IPS-NIHi11 (cell line): ENCODE data around the gene TXLNB.
"Not testable (repeated sequence)": the region's sequence is repeated elsewhere in the genome, so short reads cannot be mapped to it uniquely, and the experiment has no call there.

Experiments
- DNase-seq: peaks from one replicate; pipeline ENCODE4 v3.0.0; 2012; ENCODE audit warnings: mixed read lengths, low spot score

The TXLNB gene

DNA sequence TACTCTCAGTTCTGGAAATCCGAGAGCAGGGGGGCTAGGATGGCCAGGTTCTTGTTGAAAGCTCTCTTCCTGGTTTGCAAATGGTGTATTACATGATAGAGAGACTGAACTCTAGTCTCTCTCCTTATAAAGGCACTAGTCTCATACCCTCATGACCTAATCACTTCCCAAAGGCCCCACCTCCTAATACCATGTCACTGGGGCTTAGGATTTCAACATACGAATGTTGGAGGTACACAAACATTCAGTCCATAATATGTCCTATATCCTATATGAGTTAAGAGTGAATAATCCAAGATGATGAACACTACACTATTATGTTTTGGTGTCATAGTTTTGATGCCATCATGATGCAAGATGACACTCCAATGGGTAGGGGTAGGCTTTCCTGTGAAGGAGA, 20.0 kb upstream of the TXLNB start:
- no peak for DNase-seq

DNA sequence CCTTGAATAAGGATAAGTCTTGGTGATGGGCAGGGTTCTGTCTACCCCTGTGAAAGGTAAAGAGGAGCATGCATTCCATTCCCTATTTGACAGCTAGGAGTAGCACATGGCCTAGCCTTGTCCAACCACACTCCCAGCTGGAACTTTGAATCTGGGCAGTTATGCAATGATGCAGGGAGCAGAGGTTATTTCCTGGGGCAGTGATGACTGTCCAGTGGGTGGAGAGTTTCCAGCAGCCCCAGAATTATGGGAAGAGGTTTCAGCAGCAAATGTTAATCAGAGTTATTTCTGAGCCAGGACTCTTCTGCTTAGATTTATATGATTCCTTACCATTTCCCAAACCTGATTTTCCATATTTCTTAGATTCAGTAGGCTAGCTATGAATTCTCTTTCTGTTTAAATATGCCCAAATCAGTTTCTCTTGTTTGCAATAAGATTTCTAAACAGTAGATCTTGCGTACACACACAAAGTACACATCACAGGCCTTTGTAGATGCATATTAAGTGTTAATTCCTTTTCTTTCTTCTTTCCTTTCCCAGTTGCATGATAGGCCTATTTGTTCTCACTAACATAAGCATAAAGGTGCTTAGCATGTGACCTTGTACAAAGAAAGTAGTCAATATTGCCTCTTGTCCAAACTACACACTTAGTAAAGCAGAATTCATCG, 17.3 kb upstream of the TXLNB start:
- DNase-seq, result no peak

DNA sequence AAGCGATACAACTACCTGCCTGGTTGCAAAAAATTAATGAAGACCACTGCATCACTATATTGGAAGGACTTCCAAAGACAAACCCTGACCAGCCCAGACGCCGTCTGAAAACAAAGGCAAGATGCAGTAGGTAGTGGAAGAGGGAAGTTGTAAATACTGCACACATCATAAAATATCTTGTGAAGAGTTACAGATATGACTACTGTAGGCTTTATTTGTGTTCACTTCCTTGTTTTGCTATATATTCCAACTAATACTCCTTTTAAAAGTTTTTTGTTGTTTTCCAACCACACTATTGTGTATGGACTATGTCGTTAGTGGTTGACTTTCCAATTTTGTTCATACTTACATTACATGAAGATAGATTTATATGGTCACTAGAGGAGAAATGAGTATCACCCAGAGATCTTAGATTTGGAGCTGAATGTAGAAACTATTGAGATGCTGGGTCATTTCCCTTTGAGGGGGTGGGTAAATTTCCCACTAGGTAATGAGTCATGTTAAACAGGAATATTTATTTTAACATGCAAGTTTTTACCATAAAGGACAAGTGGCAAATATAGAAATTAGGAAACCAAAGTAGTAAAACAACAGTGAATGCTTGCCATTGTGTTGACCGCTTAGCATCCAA, 16.6 kb upstream of the TXLNB start:
- DNase-seq, result no peak

DNA sequence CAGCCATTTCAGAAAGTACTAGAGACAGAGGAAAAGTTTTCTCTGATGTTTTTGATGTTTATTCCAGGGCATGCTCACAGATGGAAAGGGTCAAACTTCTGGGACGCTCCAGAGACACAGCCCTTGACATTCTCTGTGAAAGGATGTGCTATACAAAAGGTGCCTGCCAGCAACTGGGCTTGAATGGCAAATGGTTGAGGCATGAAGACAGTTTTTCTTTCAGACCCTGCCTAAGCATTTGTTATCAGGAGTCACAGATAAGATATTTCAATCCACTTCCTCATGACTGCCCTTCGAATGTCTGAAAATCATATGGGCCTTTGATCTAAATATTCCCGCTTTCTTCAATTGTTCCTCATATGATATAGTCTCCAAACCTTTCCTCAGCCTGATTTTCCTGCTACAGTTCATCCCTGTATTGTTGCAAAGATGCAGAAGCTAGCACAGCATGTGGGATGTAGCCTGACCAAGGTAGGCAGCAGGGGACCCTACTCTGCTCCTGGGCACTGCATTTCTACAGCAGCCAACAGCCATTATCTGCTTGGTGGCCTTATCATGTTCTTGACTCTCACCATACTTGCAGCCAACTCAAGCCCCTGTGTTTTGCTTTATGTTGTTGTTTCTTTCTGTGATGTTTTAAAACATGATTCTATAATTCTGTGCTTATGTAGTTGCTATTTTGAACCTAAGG, 14.6 kb upstream of the TXLNB start:
- DNase-seq, result no peak

DNA sequence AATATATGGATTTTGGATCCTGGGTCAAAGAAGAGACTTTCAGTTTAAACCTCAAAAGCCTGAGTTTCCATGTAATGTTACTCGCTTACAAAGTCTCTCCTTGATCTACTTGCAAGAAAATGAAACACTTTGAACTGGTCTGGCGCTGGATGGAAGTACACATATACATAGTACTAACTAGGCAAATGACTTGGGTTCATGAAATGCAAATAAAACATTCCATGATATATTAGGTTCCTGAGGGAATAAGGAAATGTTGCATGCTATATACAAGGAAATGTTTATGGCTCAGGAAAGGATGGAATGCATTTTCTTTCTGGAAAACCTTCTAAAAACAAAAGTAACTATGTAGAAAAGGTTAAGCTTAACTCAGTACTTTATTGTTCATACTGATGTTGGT, 11.4 kb upstream of the TXLNB start:
- DNase-seq, result no peak

DNA sequence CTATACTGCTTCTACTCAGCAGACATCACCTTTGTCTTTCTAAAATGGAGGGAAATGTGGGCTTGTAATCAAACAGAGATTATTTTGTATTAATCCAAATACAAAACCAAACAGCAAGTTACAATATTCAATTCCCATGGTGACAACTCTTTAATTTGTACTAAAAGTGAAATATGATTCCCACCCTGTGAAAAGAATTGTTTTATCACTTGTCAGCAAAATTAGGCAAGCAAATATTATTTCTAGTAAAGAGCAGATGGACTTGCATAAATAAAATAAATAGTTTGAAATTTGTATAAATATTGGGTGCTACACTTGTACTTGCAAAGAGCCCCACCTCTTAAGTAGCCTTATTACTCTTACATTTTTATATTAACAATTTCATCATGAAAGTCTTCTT, 6.1 kb upstream of the TXLNB start:
- no peak for DNase-seq

DNA sequence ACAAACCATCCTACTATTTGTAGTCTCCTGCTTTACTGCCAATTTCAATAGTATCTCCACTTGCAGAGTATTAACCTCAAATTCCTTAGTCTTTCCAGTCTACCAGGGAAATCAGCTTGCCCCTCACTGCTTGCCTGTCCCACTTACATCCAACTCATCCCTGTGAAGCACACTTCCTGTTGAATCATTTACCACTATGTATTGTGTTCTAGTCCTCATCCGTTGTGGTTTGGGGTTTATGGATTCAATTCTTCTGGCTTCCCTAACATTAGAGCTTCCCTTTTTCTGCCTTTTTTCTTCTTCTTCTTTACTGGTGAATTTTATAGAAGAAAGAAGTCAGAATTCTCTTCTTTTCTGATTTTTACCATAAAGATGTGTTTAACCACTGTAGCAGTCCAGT, 5.1 kb upstream of the TXLNB start:
- no peak for DNase-seq

DNA sequence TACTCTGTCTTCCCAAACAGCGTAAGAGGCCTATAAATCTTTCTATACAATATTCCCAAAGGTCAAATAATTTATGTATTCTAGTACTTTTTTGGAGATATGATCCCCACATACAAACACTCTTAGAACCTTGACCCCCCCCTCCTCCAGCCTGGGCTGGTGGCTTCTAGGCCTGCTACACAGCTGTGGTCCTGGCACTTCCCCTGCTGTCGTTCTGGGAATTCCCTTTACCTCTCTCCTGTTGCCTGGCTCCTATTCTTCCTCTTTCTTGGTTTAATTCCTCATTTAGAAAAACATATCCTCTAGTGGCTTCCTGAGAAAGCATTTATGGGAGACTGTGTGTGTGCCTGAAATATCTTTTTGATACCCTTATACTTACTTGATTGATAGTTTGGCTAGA, 4.1 kb upstream of the TXLNB start:
- no peak for DNase-seq

DNA sequence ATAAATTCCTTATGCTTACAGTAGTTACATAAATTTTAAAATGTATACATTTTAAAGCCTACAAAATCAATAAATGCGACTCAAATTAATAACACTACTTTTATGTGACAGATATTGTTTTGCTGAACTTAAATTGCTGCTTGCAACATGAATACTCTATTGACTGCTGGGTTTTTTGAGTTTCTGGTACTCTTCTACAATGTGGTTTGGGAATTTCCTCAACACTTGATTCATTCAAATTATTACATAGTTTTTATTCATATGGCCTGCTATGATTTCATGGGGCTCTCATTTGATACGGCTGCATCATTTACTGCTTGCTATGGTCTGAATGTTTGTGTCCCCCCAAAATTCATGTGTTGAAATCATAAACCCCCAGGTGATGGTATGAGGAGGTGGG, 2.3 kb upstream of the TXLNB start:
- DNase-seq, result no peak

DNA sequence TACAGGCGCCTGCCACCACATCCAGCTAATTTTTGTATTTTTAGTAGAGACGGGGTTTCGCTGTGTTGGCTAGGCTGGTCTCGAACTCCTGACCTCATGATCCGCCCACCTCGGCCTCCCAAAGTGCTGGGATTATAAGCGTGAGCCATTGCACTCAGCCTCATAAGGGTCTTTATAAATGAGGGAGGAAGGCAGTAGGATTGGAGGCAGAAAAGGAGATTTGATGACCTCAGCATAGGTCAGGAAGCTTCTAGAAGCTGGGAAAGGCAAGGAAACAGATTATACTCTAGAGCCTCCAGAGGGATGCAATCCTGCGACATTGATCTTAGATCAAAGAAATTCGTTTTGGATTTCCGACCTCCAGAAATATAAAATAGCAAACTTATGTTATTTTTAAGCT, 1.4 kb upstream of the TXLNB start:
- not testable (repeated sequence) for DNase-seq

DNA sequence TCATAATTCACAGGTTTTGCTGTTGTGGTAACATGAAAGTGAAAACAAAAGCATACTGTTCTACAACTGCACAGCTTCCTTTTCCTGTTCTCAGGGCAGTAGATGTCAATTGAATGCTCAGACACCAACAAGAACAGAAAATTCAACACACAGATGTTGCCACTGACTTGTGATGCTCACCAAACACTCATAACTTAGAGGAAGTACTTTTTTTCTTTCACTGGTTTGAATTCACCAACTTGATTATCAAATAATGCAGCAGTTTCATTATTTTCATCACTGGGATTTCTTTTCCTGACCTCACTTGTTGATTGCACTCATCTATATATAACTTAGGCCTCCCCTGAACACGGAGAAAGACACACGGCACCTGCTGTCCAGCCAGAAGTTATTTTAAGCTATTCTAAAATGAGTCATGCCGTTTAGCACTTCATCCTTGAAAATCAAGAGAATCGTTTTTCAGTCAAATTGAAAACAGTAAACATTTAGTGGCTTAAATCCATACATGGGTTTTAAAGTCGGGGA, 949 bp downstream of the TXLNB start:
- no peak for DNase-seq

DNA sequence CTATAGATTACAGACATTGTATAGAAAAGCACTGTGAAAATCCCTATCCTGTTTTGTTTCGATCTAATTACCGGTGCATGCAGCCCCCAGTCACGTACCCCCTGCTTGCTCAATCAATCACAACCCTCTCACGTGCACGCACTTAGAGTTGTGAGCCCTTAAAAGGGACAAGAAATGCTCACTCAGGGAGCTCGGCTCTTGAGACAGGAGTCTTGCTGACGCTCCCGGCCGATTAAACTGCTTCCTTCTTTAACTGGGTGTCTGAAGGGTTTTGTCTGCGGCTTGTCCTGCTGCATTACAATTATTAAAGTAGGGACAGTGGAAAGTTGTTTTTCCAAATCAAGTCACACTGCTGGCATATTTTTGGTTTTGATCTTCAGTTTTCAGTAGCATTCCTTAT, 2.6 kb downstream of the TXLNB start:
- DNase-seq, result no peak

DNA sequence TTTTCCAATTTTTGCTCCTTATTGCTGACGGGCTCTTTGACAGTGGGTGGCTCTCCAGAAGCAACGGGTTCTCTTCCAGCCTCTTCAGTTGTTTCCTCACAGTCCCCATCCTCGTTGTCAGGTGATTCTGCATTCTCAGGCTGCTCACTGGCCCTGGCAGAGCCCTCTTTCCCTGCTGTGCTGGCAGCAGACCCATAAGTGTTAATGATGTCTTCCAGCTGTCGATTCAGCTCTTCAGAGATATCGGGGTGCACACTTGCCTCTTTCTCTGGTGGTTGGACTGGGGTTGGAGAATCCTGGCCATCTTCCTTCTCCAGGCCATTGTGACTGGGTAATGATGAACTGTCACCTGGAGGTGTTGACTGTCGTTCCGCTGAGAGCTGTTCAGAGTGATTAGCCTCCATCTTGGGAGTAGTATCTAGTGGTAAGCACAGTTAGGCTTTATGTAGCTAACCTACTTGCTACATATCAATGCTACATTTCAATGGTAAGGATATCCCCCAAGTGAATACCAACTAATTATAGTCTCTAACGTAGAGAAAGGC, 3.2 kb downstream of the TXLNB start:
- no peak for DNase-seq

DNA sequence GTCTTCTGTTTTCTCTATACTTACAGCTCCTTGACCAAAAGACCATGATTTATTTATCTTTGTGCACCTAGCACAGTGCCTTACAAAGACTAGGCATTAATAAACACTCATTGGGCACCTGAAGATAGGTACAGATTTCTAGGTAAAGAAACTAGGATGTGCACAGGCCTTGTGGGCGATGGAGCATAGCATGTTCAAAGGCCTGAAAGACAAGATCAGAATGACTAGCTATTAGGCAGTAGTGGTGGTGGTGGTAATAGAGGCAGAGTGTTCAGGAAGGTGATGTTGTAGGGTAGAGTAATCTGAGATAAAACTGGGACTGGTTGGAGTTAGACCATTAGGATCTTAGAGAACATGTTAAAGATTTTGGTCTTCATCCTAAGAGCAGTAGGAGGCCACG, 3.9 kb downstream of the TXLNB start:
- no peak for DNase-seq

DNA sequence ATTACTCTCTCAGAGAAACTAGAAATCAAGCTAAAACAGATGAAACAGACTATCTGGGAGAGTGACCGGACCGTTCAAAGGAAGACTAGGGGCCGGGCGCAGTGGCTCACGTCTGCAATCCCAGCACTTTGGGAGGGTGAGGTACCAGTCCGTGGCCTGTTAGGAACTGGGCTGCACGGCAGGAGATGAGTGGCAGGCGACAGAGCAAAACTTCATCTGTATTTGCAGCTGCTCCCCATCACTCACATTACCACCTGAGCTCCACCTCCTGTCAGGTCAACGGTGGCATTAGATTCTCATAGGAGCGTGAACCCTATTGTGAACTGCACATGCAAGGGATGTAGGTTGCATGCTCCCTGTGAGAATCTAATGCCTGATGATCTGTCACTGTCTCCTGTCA, 5.4 kb downstream of the TXLNB start:
- not testable (repeated sequence) for DNase-seq

DNA sequence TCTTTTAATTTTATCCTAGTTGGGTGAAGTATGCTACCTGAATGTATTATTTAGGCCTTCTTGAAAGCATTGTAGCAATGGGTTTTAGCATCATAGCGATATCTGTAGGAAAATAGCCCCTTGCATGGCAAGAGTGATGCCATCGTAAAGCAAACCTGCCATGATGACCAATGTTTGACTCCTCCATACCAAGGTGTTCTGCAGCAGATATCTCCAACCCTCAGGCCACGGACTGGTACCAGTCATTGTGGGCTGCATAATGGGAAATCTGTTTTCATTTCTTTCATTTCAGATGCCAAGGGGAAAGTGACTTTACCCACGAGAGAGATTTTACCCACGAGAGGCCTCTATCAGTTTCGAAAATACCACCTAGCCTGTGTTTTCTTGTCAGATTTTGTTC, 6.2 kb downstream of the TXLNB start:
- no peak for DNase-seq

DNA sequence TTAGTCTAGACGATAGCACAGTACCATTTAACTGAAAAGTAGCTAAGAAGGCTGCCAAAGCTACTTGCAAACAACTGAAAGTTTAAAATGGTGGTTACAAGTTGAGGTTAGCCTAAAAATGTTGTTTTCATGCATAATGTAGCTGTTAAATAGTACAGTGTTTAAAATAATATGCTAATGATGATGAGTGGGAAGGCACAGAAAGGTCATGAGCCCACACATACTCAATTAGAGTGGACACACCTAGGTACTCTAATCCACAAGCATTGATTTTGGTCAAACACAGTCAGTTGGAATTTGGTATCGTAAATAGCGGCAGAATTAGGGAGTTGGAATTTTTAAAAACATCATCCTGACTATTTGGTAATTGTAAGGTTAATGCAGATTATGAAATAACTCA, 7.0 kb downstream of the TXLNB start:
- no peak for DNase-seq

DNA sequence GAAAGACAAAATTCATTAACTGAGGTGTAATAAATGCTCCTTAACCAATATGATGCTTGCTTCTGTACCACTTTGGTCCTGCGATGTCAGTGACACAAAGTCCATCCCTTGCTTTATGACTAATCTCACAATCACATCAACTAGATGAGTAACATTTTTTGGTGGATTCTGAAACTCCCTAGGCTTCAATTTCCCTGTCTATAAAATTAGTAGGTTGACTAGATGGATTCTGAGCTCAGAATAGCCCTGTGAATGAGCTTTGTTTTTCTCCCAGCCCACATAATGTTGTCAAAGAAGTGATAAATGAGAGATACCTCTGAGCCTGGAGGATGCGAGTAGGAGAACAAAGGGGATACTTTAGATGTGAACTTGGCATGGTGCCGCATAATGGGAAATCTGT, 9.1 kb downstream of the TXLNB start:
- no peak for DNase-seq

DNA sequence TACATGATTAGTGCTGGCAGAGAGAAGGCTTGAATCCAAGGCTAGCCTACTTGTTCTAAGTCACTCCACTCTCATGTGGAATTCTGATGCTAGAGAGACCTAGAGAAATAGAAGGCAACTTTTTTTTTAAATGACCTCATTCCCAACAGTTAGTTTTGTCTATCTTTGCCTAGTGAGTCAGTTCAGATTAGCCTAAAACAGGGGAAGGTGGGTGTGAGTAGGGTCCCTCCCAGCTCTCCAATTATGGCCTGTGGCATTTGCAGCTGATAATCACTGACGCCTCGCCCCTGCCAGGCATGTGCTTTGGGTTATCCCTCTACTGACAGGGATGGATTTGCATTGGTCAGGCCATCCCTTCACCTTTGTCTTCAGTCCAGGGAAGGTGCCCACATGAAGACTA, 13.6 kb downstream of the TXLNB start:
- DNase-seq, result no peak

DNA sequence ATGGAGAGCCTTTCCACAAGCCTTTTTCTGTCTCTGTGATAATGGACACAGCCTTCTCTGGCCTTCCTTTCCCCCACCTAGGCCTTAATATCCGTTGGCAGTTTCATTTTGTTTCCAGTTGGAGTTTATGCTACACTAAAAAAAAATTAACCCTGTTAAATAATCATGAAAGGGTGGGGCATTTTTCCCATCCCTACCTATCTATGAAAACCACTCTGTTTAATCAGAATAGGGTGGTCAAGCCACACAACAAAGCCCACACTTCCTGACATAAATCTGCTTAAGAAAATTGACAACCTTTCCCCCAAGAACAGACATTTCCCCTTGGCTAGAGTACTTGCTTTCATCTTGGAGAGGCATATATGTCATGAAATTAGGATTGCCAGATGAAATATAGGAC, 14.2 kb downstream of the TXLNB start:
- DNase-seq, result no peak

DNA sequence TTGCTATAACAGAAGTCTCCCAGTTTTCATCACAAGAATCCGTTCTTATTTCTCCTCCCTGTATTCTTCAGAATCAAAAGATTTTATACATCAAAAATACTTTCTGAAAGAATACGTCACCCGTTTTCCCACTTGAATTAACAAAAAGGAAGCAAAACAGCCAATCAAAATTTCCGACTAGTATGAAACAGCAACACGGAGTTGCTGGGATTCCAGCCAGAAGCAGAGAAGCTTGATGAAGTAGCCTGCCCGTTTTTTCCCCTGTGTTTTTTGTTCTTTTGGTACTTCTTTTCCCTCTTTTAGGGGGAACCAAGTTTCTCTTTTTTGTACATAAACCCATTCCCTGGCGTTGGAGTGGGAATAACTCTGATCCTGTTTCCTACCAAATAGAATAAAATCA, 14.6 kb downstream of the TXLNB start:
- DNase-seq, result no peak

DNA sequence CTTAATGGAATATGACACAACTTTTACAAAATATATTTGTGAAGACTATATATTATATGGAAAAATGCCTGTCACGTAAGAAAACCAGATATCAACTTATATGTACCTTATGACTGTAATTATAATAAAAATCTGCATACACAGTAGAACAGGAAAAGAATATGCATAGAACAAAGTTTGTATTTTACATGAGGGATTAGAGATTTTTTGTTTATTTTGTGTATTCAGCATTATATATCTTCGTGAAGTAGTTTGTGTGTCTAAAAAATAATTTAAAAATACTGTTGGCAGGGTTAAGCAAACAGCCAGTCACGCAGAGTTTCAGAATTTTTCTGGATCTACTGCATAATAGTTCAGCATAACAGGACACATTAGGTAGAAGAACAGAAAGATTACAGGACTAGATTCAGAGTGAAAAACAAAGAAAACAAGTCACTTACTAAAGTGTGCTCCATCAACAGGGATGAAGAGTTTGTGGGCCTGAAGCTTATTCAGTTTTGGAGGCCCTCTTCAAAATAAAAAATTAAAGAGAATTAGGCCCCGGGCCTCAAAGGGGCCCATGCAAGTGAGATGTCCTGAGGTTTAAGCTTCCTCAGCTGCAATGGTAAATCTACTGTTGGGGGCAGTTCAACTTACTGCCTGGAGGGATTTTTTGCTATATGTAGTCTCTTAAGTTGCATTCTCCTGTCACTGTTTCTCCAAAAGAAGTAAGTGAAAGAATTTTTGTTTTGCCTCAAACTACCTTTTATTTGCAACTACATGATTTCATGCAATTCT, 16.3 kb downstream of the TXLNB start:
- no peak for DNase-seq
